Endothelial cell (in vitro differentiated cells): ENCODE results near the gene MLEC. TPM values are rescaled to one million over a fixed set of nuclear protein-coding genes. Genes with fewer than 3 reads are reported as not detected.
A peak's percentile ranks its signal among the peaks of the same experiment; 100 is the strongest.

Source experiments
- DNase-seq: peaks from one replicate; pipeline ENCODE4 v3.0.0; 2021; ENCODE audit warnings: low spot score
- H3K27ac Mint-ChIP-seq: one replicate; pipeline ENCODE4 v1.8.0; 2021; ENCODE audit warnings: mixed read lengths, inconsistent platforms; ENCODE audit not compliant: unreplicated experiment
- H3K27me3 Mint-ChIP-seq: one replicate; pipeline ENCODE4 v1.8.0; 2021; ENCODE audit warnings: mild to moderate bottlenecking, moderate library complexity, mixed read lengths, inconsistent platforms; ENCODE audit not compliant: unreplicated experiment
- H3K36me3 Mint-ChIP-seq: one replicate; pipeline ENCODE4 v1.8.0; 2021; ENCODE audit warnings: mild to moderate bottlenecking, low read depth, mixed read lengths, inconsistent platforms; ENCODE audit not compliant: unreplicated experiment
- H3K4me1 Mint-ChIP-seq: one replicate; pipeline ENCODE4 v1.8.0; 2021; ENCODE audit warnings: mild to moderate bottlenecking, mixed read lengths, inconsistent platforms; ENCODE audit not compliant: unreplicated experiment
- H3K4me3 Mint-ChIP-seq: one replicate; pipeline ENCODE4 v1.8.0; 2021; ENCODE audit warnings: mild to moderate bottlenecking, mixed read lengths, inconsistent platforms; ENCODE audit not compliant: unreplicated experiment
- H3K9me3 Mint-ChIP-seq: one replicate; pipeline ENCODE4 v1.8.0; 2021; ENCODE audit warnings: mixed read lengths, inconsistent platforms; ENCODE audit not compliant: unreplicated experiment
- total RNA-seq: library from RNA; stranded (reverse); fragmentation: NEBNext Ultra II Directional; extraction: Animal tissue kit (Norgen Biotek cat#: 25700); gene quantifications from one replicate; pipeline ENCODE4 v1.2.1, GENCODE V29; 2021; ENCODE audit not compliant: unreplicated experiment
- TF ChIP-seq, protein P1 (sequence below): fragments of 200-600 bp; sonication (generic); IDR thresholded peaks from one replicate; pipeline ENCODE4 v1.5.0; 2021; ENCODE audit warnings: antibody characterized with exemption; ENCODE audit not compliant: unreplicated experiment

The MLEC gene
- total RNA-seq, 1 donor from 2014 or later: 124 TPM

DNA sequence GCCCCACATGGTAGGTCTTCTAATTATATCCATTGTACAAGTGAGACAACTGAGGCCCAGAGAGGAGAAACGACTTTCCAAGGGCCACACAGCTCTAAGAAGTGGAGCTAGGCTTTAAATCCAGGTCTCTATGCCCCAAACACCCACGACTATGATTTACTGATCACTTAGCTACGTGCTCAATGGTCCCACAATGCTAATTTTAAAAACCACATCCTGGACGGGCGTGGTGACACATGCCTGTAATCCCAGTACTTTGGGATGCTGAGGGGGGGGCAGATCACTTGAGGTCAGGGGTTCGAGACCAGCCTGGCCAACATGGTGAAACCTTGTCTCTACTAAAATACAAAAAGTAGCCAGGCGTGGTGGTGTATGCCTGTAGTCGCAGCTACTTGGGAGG is 8.4 kb upstream of the MLEC start:
- Mint-ChIP-seq H3K4me1 (peaks cover 4% of the 10 kb centered on the region), H3K36me3 (no peaks in the 10 kb centered on the region), H3K27ac (no peak overlapping the region), H3K9me3 (no peaks in the 10 kb centered on the region), H3K4me3 (no peak overlapping the region), H3K27me3 (no peaks in the 10 kb centered on the region)
- TF ChIP-seq, protein P1, sequence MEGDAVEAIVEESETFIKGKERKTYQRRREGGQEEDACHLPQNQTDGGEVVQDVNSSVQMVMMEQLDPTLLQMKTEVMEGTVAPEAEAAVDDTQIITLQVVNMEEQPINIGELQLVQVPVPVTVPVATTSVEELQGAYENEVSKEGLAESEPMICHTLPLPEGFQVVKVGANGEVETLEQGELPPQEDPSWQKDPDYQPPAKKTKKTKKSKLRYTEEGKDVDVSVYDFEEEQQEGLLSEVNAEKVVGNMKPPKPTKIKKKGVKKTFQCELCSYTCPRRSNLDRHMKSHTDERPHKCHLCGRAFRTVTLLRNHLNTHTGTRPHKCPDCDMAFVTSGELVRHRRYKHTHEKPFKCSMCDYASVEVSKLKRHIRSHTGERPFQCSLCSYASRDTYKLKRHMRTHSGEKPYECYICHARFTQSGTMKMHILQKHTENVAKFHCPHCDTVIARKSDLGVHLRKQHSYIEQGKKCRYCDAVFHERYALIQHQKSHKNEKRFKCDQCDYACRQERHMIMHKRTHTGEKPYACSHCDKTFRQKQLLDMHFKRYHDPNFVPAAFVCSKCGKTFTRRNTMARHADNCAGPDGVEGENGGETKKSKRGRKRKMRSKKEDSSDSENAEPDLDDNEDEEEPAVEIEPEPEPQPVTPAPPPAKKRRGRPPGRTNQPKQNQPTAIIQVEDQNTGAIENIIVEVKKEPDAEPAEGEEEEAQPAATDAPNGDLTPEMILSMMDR: no peak
- DNase-seq: no peak

DNA sequence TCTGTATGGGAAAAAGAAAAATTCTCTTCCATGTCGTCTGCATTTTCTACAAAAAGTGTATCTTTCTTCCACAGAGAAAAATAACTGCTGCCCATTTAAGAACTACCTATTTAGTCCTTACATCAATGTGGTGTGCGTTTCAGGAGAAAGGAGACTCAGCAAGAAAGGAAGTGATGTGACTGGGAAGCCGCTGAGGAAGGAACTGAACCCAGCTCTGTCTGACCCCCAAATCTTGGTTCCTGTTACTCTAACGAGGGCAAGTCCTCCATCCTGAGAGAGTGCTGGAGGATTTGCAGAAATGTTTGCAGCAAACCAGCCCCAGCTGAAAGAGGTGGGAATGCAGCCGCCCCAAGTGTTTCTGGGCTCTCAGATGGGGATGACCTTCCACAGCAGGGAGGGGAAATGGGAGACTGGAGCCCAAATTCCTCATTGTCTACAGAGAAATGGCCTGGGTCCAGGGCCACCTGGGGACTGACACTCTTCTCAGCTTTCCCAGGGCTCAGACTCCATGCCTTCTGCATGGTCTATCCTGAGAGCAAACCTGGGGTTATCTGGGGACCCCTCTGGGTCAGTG is 6.7 kb upstream of the MLEC start:
- Mint-ChIP-seq H3K36me3 (no peaks in the 10 kb centered on the region), H3K9me3 (no peaks in the 10 kb centered on the region), H3K4me1 (peaks cover 4% of the 10 kb centered on the region), H3K27me3 (no peaks in the 10 kb centered on the region), H3K27ac (no peak overlapping the region), H3K4me3 (no peak overlapping the region)
- TF ChIP-seq, protein P1: no peak
- no peak for DNase-seq

DNA sequence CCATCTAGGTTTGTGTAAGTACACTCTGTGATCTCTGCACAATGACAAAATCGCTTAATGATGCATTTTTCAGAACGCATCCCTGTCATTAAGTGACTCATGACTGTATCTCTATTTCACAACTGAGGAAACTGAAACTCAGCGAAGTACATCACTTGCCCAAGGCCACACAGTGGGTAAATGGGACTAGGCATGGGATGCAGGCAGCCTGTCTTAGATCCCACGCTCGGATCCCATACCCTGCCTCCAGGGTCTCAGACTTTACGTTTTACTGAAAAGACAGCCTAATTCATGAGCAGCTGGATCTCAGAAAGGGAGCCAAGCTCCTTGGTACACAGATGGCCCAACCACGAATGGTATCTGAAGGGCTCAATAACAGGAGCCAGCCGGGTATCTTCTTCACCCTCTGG is 2.4 kb upstream of the MLEC start:
- no peaks in the 10 kb centered on the region for H3K9me3 Mint-ChIP-seq

DNA sequence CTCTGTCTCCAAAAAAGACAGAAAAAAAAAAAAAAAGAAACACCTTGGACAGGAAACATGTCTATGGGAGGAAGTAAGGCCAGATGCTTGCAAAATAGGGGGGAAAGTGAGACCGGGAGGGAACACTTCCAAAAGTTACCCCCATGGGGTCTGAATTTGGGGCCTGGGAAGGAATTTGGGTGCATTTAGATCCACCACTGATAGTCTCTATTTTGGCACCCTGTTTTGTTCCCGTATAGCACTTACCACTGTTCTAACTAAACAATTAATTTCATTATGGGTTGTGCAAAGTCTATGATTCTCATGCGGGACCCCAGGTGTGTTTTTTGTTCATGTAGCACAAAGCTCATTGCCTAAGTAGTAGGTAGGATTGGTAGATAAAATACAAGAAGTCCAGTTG is 1.4 kb upstream of the MLEC start:
- Mint-ChIP-seq H3K4me3 (peak overlapping the region; percentile 59), H3K27ac (peak overlapping the region; percentile 64), H3K36me3 (peaks cover 4% of the 10 kb centered on the region), H3K27me3 (peaks cover 6% of the 10 kb centered on the region), H3K9me3 (no peaks in the 10 kb centered on the region), H3K4me1 (peaks cover 27% of the 10 kb centered on the region)
- TF ChIP-seq, protein P1: no peak
- no peak for DNase-seq

More for the DNA sequence above, 2.4 kb upstream of the MLEC start:
- TF ChIP-seq, protein P1: no peak
- DNase-seq: no peak
- Mint-ChIP-seq H3K27me3 (peaks cover 6% of the 10 kb centered on the region), H3K36me3 (peaks cover 4% of the 10 kb centered on the region), H3K27ac (no peak overlapping the region), H3K4me3 (no peak overlapping the region), H3K4me1 (peaks cover 23% of the 10 kb centered on the region)

DNA sequence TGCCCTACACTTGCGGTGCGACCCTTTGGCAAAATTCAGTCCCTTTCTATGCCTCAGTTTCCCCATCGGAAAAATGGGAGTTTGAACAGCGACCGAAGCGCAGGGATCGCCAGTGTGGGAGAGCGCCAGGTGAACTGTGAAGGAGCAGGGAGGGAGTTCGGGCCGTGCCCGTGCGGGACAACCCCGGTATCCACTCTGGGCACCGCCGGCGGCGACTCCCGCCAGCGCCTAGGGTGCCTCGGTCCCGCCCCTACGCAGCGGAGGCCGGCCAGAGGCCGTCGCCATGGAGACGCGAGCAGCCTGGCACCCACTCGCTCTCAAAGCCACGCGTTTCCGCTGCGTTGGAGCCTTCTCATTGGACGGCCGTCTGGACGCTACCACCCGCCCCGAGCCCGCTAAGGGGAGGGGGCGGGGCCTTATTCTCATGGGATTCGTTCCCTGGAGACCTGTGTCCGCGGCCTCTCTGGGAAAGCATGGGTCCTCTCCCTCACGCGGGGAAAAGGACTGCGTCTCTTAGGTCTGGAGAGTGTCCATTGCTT is 729 bp upstream of the MLEC start:
- Mint-ChIP-seq H3K9me3 (no peaks in the 10 kb centered on the region), H3K27ac (peak overlapping the region; percentile 95), H3K27me3 (peaks cover 6% of the 10 kb centered on the region), H3K36me3 (peaks cover 4% of the 10 kb centered on the region), H3K4me1 (peaks cover 34% of the 10 kb centered on the region), H3K4me3 (peak overlapping the region; percentile 97)
- peak; percentile 96 for DNase-seq
- TF ChIP-seq, protein P1: no peak
